Measurements from ENCODE around the gene SLC17A7.

The SLC17A7 gene

DNA sequence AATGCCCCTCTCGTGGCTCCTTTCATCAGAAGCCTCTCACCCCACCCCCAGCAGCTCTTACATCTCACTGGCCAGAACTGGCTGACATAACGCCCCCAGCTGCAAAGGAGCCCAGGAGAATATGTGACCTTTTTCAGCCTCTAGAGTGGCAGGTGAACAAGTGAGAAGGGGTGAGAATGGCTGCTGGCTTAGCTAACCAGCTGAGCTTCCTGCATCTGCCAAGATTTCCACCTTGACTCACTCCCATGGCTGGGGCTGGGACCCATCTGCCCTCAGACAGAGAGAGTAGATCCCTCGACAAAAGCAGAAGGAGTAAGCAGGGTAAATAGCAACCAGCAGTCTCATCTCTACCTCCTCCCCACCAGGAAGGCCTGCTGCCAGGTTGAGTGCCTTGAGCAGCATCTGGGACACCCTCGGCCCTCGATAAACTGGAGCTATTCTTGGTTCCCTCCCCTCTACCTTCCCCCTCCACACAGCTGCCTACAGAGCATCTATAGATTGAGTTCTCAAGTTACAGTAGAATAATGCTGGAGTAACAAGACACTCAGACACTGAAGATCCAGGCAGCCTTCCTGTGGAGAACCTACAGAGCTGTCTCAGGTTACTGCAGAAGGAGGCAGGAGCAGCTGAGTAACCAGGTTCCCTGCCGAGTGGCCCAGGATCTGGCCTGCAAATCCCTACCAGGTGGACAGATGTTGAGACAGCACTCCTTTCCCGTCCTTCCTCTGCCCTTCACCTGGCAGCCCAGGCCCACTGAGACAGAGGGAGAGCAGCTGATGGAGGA, 37.7 kb downstream of the SLC17A7 start:
- no peak for DNase-seq

DNA sequence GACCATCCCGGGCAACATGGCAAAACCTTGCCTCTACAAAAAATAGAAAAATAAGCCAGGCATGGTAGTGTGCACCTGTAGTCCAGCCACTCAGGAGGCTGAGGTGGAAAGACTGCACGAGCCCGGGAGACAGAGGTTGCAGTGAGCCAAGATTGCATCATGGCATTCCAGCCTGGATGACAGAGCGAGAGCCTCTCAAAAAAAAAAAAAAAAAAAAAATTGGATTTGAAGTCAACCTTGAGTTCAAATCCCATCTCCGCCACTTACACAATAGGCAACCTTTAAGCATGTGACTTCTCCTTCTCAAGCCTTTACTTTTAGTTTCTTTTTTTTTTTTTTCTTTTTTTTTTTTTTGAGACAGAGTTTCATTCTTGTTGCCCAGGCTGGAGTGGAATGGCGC, 41.3 kb downstream of the SLC17A7 start:
- no peak for DNase-seq

DNA sequence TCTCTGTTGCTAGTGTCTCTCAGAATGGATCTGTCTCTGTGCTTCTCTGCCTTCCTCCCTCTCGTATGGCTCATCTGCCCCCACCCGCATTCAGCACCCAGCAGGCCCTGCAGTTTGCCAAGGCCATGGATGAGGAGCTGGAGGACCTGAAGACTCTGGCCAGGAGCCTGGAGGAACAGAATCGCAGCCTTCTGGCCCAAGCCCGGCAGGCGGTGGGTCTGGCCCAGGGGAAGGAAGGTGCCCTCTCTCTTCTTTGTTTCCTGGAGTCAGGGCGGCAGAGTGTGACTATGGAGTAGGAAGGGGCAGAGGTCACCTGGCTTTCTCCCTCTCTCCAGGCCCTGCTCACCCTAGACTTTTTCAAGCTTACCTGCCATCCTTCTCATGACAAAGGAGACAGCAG, 42.4 kb downstream of the SLC17A7 start:
- no peak for DNase-seq

DNA sequence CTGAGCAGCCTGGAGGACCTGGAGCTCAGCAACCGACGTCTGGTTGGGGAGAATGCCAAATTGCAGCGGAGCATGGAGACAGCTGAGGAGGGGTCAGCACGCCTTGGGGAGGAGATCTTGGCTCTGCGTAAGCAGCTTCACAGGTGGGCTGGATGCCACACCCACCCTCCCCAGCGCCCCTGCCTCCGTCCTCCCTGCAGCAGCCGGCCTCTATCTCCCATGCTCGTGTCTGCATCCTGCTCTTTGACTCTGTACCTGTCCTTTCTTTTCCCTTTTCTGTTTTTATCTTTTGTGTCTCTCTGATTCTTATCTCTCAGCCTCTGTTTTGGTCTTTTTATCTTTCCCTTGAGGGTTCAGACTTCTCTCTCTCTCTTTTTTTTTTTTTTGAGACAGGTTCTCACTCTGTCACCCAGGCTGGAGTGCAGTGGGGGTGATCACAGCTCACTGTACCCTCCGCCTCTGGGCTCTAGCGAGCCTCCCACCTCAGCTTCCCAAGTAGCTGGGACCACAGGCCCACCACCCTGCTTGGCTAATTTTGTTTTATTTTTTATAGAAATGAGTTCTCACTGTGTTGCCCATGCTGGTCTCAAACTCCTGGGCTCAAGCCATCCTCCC, 43.2 kb downstream of the SLC17A7 start:
- no peak for DNase-seq

- no peak for DNase-seq
Measured at GRCh38 chr19:49396738-49397505, 44.4 kb downstream of the SLC17A7 start.

DNA sequence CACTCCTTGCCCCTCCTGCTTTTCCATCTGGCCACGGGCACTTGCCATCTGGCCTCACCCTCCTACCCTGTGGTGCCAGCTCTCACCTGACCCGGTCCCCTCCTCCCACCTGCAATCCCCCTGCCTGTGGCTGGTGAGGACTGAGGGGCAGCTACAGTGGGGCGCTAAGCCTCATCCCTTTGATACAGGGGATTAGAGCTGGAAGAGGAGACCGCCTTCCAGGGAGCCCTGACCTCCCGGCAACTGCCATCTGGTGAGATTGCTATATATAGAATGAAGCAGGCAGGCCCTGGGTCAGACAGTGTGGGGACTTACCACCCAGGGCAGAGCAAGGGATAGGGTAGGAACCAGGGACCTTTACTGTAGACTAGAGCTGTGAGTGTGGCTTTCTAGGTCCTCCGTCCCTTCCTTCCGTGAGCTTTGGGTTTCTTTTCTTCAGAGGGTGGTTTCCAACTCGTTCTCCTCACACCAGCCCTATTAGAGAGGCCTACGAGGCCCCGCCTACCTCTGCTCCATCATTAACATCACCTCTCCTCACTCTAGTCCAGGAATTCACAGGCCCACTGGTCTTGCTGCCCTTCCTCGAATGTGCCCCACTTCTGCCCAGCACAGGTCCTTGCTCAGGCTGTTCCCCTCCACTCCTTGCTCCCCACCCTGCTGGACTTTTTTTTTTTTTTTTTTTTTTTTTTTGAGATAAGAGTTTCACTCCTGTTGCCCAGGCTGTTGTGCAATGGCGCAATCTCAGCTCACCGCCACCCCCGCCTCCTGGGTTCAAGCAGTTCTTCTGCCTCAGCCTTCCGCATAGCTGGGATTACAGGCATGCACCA, 45.5 kb downstream of the SLC17A7 start:
- no peak for DNase-seq

- no peak for DNase-seq
Measured at GRCh38 chr19:49393881-49394280, 47.4 kb downstream of the SLC17A7 start.

- peak; percentile 52 to 80 (median 70) for DNase-seq
Measured at GRCh38 chr19:49391581-49392399, 49.5 kb downstream of the SLC17A7 start.

GRCh38 chr19:49390929-49391359, 50.4 kb downstream of the SLC17A7 start:
- no peak for DNase-seq

DNA sequence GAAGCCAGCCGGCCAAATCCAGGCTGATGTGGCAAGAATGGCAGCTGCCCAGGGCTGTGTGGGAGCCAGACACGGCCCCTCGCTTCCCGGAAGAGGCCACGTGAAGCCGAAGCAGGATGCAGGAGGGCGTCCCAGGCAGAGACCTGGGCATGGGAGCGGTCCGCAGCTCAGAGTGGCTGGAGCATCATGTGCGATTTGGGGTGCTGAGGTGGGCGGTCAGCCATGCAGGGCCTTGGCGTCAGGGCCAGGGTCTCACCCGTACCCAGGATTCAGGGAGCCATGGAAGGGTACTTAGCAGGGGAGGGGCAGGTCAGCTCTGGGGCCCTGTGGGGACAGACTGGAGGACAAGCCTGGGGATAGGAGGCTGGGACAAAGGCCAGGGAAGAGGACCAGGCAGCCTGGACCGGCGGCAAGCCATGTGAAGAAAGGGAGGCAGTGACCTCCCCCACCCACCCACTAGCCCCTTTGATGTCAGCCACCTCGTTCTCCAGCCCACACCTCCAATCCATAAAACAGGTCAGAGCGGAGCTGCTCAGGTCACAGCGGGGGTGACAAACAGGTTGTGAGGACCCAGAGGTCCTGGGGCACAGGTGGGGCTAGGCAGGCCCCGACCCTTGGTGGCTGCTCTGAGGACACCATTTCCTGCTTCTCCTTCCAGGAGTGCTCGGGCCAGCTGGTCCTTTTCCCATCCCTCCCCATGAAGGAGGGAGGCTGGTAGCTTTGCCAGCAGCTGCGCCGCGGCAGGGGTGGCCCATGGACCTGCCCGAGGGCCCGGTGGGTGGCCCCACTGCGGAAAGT, 51.0 kb downstream of the SLC17A7 start:
- no peak for DNase-seq

DNA sequence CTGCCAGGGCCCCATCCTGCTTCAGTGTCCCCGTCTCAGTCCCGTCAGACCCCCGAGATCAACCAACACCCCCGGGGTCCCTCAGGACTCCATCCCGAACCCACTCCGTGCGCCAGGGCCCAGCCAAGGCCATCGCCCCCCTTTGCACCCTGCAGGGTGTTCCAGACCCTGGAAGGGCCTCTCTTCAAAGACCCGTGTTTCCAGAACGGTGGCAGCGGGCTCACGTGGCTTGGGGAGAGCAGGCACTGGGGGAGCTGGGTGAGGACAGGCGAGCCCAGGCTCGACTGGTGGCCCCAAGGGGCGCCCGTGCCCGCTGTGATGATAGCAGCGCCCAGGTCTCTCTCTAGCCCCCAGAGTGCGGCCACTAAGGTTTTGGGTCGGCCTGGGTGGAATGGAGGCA, 51.9 kb downstream of the SLC17A7 start:
- DNase-seq: no peak

GRCh38 chr19:49387936-49388372, 53.4 kb downstream of the SLC17A7 start, which contains the start of gene KASH5:
TSS of gene KASH5 (plus strand) at chr19:49388249. CDS start at chr19:49390884, 2,635 bp downstream.
- peak; percentile 74 to 88 (median 77) for DNase-seq

GRCh38 chr19:49383599-49383998, 57.7 kb downstream of the SLC17A7 start:
- DNase-seq: no peak

DNA sequence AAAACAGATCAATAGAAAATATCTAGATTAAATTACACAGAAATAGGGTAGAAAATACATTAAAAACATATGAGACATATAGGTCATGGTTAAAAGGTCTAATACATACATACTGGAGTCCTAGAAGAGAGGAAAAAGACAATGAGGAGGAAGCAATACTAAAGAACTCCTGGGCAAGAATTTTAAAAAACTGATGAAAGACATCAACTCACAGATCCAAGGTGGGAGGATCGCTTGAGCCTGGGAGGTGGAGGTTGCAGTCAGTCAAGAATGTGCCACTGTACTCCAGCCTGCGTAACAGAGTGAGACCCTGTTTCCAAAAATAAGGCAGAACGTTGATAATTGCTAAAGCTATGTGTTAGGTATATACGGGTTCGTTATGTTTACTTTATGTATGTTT, 58.7 kb downstream of the SLC17A7 start:
- no peak for DNase-seq

GRCh38 chr19:49380391-49380790, 60.9 kb downstream of the SLC17A7 start:
- DNase-seq: no peak

All from T-helper 1 cell (primary cell).